ENCODE measurements around the gene ADCY7.

- TF ChIP-seq POLR2A (IDR thresholded peaks at IDR 0.05; ENCODE audit: borderline replicate concordance, extremely low read depth, insufficient read depth, insufficient read length): no peak
- TF ChIP-seq CTCF (IDR thresholded peaks at IDR 0.05 in 2 of 3, conservative IDR thresholded peaks at IDR 0.05 in 1 of 3; ENCODE audit: borderline replicate concordance in 1 of 3, insufficient read depth in 1 of 3, low read depth in 2 of 3, low read length in 2 of 3): no peak
- TF ChIP-seq REST (IDR thresholded peaks at IDR 0.05; ENCODE audit: low read depth): no peak
- TF ChIP-seq ZNF274 (IDR thresholded peaks at IDR 0.05; ENCODE audit: low read depth, low read length): no peak
- TF ChIP-seq RAD21 (IDR thresholded peaks at IDR 0.05; ENCODE audit: low read depth): no peak
- no peak for TF ChIP-seq YY1 (IDR thresholded peaks at IDR 0.05; ENCODE audit: extremely low read depth, insufficient replicate concordance, low read depth, low read length)
- no peak for TF ChIP-seq POLR2AphosphoS5 (IDR thresholded peaks at IDR 0.05; ENCODE audit: low read depth, low read length)
- no peak for TF ChIP-seq MAX (IDR thresholded peaks at IDR 0.05)
- TF ChIP-seq EZH2 (IDR thresholded peaks at IDR 0.05): no peak
- no peak for TF ChIP-seq EZH2phosphoT487 (IDR thresholded peaks at IDR 0.05; ENCODE audit: borderline replicate concordance)
- no peak for TF ChIP-seq SP1 (IDR thresholded peaks at IDR 0.05; ENCODE audit: low read depth)
These were observed 1.3 kb downstream of the ADCY7 start for GRCh38 chr16:50267651-50268050.
